WTC11 (cell line): ENCODE data around the gene SAMMSON. TPM values are rescaled to one million over a fixed set of nuclear protein-coding genes. Genes with fewer than 3 reads are reported as not detected.

Experiments used
- ATAC-seq: fragments of 200-7000 bp; cut with Tn5 transposase; 2 replicates; pipeline ENCODE4 v1.10.0; 2021; ENCODE audit warnings: mild to moderate bottlenecking, moderate library complexity
- CTCF ChIA-PET: fragments of 300-600 bp; sonication (Branson Sonifier 250); formaldehyde crosslinking; loops from one replicate; lab custom pipeline; 2021; ENCODE audit warnings: antibody characterized with exemption; lab: Charles Lee
- POLR2A ChIA-PET: fragments of 350-600 bp; sonication (Branson Sonifier 250); formaldehyde crosslinking; loops from one replicate; lab custom pipeline; 2021; ENCODE audit warnings: antibody characterized with exemption; lab: Charles Lee
- DNase-seq: peaks from one replicate; pipeline ENCODE4 v3.0.0; 2021; ENCODE audit warnings: low spot score
- H3K27ac Mint-ChIP-seq: 2 replicates; pipeline ENCODE4 v1.8.0; 2021; ENCODE audit warnings: mixed read lengths
- H3K27me3 Mint-ChIP-seq: 2 replicates; pipeline ENCODE4 v1.8.0; 2021; ENCODE audit warnings: low read depth, mild to moderate bottlenecking, moderate library complexity, mixed read lengths
- H3K36me3 Mint-ChIP-seq: 2 replicates; pipeline ENCODE4 v1.8.0; 2021; ENCODE audit warnings: mixed read lengths
- H3K4me1 Mint-ChIP-seq: 2 replicates; pipeline ENCODE4 v1.8.0; 2022; ENCODE audit warnings: mixed read lengths
- H3K4me3 Mint-ChIP-seq: 2 replicates; pipeline ENCODE4 v1.8.0; 2021; ENCODE audit warnings: mild to moderate bottlenecking, moderate library complexity, mixed read lengths
- H3K9me3 Mint-ChIP-seq: 2 replicates; pipeline ENCODE4 v1.8.0; 2021; ENCODE audit warnings: mixed read lengths
- ARID4B ChIP-seq: sonication (generic); formaldehyde crosslinking; IDR thresholded peaks from 2 replicates; pipeline ENCODE4 v1.8.0; 2023; ENCODE audit warnings: missing genetic modification reagents, mild to moderate bottlenecking, borderline replicate concordance
- CDX4 ChIP-seq: fragments of 250-450 bp; sonication (Bioruptor Pico); IDR thresholded peaks from 2 replicates; pipeline ENCODE4 v1.9.0; 2021; ENCODE audit warnings: moderate library complexity, mild to moderate bottlenecking, inconsistent platforms, borderline replicate concordance
- CREM ChIP-seq: sonication (generic); formaldehyde crosslinking; IDR thresholded peaks from 2 replicates; pipeline ENCODE4 v1.8.1; 2022; ENCODE audit warnings: mild to moderate bottlenecking, missing genetic modification reagents, moderate library complexity
- FOXJ3 ChIP-seq: sonication (generic); formaldehyde crosslinking; IDR thresholded peaks from 2 replicates; pipeline ENCODE4 v1.9.0; 2021; ENCODE audit warnings: missing genetic modification reagents, mild to moderate bottlenecking, borderline replicate concordance
- GTF2I ChIP-seq: fragments of 250-450 bp; sonication (Bioruptor Pico); conservative IDR thresholded peaks from 2 replicates; pipeline ENCODE4 v1.4.0; 2021; ENCODE audit warnings: mild to moderate bottlenecking
- HMGA2 ChIP-seq: fragments of 250-450 bp; sonication (Bioruptor Pico); IDR thresholded peaks from 2 replicates; pipeline ENCODE4 v1.4.0; 2021; ENCODE audit warnings: mild to moderate bottlenecking, moderate library complexity
- IRF1 ChIP-seq: sonication (generic); formaldehyde crosslinking; IDR thresholded peaks from 2 replicates; pipeline ENCODE4 v1.8.0; 2023; ENCODE audit warnings: missing genetic modification reagents
- IRF2 ChIP-seq: sonication (generic); formaldehyde crosslinking; IDR thresholded peaks from 2 replicates; pipeline ENCODE4 v1.8.0; 2022; ENCODE audit warnings: low read depth, missing genetic modification reagents, borderline replicate concordance
- KAT7 ChIP-seq: sonication (generic); formaldehyde crosslinking; IDR thresholded peaks from 2 replicates; pipeline ENCODE4 v1.8.1; 2023; ENCODE audit warnings: missing genetic modification reagents, mild to moderate bottlenecking, borderline replicate concordance
- NFATC4 ChIP-seq: fragments of 250-450 bp; sonication (Bioruptor Pico); IDR thresholded peaks from 2 replicates; pipeline ENCODE4 v1.9.0; 2021; ENCODE audit warnings: mild to moderate bottlenecking
- PRRX2 ChIP-seq: fragments of 250-450 bp; sonication (Bioruptor Pico); IDR thresholded peaks from 2 replicates; pipeline ENCODE4 v1.8.0; 2021; ENCODE audit warnings: mild to moderate bottlenecking
- SMAD3 ChIP-seq: sonication (generic); formaldehyde crosslinking; IDR thresholded peaks from 2 replicates; pipeline ENCODE4 v1.8.0; 2022; ENCODE audit warnings: missing genetic modification reagents, mild to moderate bottlenecking, borderline replicate concordance
- SMAD4 ChIP-seq: sonication (generic); formaldehyde crosslinking; IDR thresholded peaks from 2 replicates; pipeline ENCODE4 v1.8.0; 2022; ENCODE audit warnings: mild to moderate bottlenecking, missing genetic modification reagents
- TCF7 ChIP-seq: sonication (generic); formaldehyde crosslinking; IDR thresholded peaks from 2 replicates; pipeline ENCODE4 v1.8.0; 2022; ENCODE audit warnings: mild to moderate bottlenecking, low read depth, missing genetic modification reagents, moderate library complexity
- TP53 ChIP-seq: sonication (generic); formaldehyde crosslinking; IDR thresholded peaks from 2 replicates; pipeline ENCODE4 v1.8.1; 2023; ENCODE audit warnings: mild to moderate bottlenecking, missing genetic modification reagents
- ZNF121 ChIP-seq: sonication (generic); formaldehyde crosslinking; IDR thresholded peaks from 2 replicates; pipeline ENCODE4 v1.8.0; 2023; ENCODE audit warnings: missing genetic modification reagents
- ZNF219 ChIP-seq: sonication (generic); formaldehyde crosslinking; IDR thresholded peaks from 2 replicates; pipeline ENCODE4 v1.8.0; 2023; ENCODE audit warnings: missing genetic modification reagents, mild to moderate bottlenecking, borderline replicate concordance
- ZNF281 ChIP-seq: sonication (generic); formaldehyde crosslinking; IDR thresholded peaks from 2 replicates; pipeline ENCODE4 v1.8.0; 2023; ENCODE audit warnings: mild to moderate bottlenecking, missing genetic modification reagents
- ZNF396 ChIP-seq: fragments of 250-450 bp; sonication (Bioruptor Pico); IDR thresholded peaks from 2 replicates; pipeline ENCODE4 v1.8.0; 2021; ENCODE audit warnings: mild to moderate bottlenecking, moderate library complexity, borderline replicate concordance
- ZNF425 ChIP-seq: fragments of 250-450 bp; sonication (Bioruptor Pico); conservative IDR thresholded peaks from 2 replicates; pipeline ENCODE4 v1.9.0; 2021; ENCODE audit warnings: mild to moderate bottlenecking
- ZSCAN18 ChIP-seq: fragments of 250-450 bp; sonication (Bioruptor Pico); IDR thresholded peaks from 2 replicates; pipeline ENCODE4 v2.1.2; 2022; ENCODE audit warnings: mild to moderate bottlenecking, moderate library complexity
- total RNA-seq: library from RNA; stranded (reverse); gene quantifications from 3 replicates; pipeline ENCODE4 v1.2.3, GENCODE V29; 2021

Gene SAMMSON
- total RNA-seq, 1 experiment from 2014 or later, result 0.13 TPM

- ATAC-seq (no peak), DNase-seq (no peak)
- Mint-ChIP-seq H3K4me1 (peaks cover 71% of the 10 kb centered on the region), H3K9me3 (peaks cover 9% of the 10 kb centered on the region; the same call in 1 of the 2 replicates), H3K36me3 (0 out of 2 replicates have a peak, but pooled peaks cover 3% of the 10 kb centered on the region), H3K27ac (peak overlapping the region; percentile 93), H3K4me3 (peak overlapping the region; percentile 64), H3K27me3 (no peaks in the 10 kb centered on the region)
- ChIA-PET CTCF (interaction anchor here (0.6 kb wide), 1 partner anchor 36 kb away, joined by 3 read pairs; no protein-coding TSS in a partner anchor), POLR2A (no interaction called here)
- TF ChIP-seq KAT7 (CRISPR knock-in tag) (no peak), TP53 (CRISPR knock-in tag) (no peak), PRRX2 (CRISPR knock-in tag) (no peak), ZSCAN18 (CRISPR knock-in tag) (no peak), ZNF219 (CRISPR knock-in tag) (no peak), SMAD3 (no peak), SMAD4 (CRISPR knock-in tag) (no peak), NFATC4 (CRISPR knock-in tag) (no peak)
Observed at GRCh38 chr3:70072180-70072579, 72.6 kb downstream of the SAMMSON start.

GRCh38 chr3:70072754-70073153, 73.2 kb downstream of the SAMMSON start:
- peaks cover 5% of the 10 kb centered on the region for H3K36me3 Mint-ChIP-seq
- H3K27ac Mint-ChIP-seq, result no peak overlapping the region
- ChIA-PET CTCF (interaction anchor here (0.6 to 0.9 kb wide), 2 partner anchors 35 to 321 kb away, joined by 3 read pairs; no protein-coding TSS in a partner anchor), POLR2A (no interaction called here)
- no peaks in the 10 kb centered on the region for H3K27me3 Mint-ChIP-seq
- peaks cover 13% of the 10 kb centered on the region for H3K9me3 Mint-ChIP-seq
- ATAC-seq (no peak), DNase-seq (no peak)
- TF ChIP-seq GTF2I (no peak), CDX4 (CRISPR knock-in tag) (no peak), IRF2 (CRISPR knock-in tag) (no peak), CREM (CRISPR knock-in tag) (no peak), FOXJ3 (CRISPR knock-in tag) (no peak), ZNF281 (CRISPR knock-in tag) (no peak), IRF1 (CRISPR knock-in tag) (no peak), HMGA2 (CRISPR knock-in tag) (no peak), TP53 (CRISPR knock-in tag) (no peak), ZNF396 (CRISPR knock-in tag) (no peak)
- H3K4me1 Mint-ChIP-seq, result peaks cover 66% of the 10 kb centered on the region
- no peak overlapping the region for H3K4me3 Mint-ChIP-seq

GRCh38 chr3:70075101-70075500, 75.6 kb downstream of the SAMMSON start:
- ChIA-PET POLR2A (no interaction called here), CTCF (interaction anchor here (0.6 to 2.8 kb wide), 3 partner anchors 14 to 93 kb away, joined by 3 to 16 read pairs (median 13); no protein-coding TSS in a partner anchor)
- Mint-ChIP-seq H3K9me3 (peaks cover 28% of the 10 kb centered on the region), H3K4me1 (peaks cover 44% of the 10 kb centered on the region), H3K4me3 (no peak overlapping the region), H3K27ac (no peak overlapping the region), H3K36me3 (peaks cover 18% of the 10 kb centered on the region), H3K27me3 (no peaks in the 10 kb centered on the region)
- ATAC-seq (no peak), DNase-seq (no peak)
- TF ChIP-seq ZNF425 (CRISPR knock-in tag), result no peak
- TF ChIP-seq TCF7, result no peak
- no peak for TF ChIP-seq ZNF121
- no peak for TF ChIP-seq ARID4B (CRISPR knock-in tag)
